Measurements from ENCODE around the gene CLEC7A.
A peak's percentile ranks its signal among the peaks of the same experiment; 100 is the strongest.

Gene CLEC7A

DNA sequence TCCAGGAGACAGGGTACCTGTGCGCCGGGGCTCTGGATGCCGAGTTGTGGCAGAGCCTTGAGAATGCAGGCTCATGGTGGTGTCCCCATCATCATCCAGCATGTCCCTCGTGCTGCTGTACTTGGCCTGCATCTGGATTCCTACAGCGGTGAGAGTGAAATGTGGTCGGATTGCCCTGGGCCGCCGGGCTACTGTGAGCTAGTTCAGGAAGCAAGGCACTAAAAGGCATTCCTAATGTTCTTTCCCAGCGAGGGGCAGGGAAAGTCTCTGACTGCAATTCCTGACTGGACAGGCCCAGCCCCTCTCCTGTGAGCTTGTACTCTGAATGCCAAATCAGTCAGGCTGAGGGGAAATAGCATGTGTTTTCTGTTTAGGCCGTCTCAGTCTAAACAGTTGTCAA lies 31.2 kb downstream of the CLEC7A start, which contains the start of gene CLEC1A:
Gene CLEC1A (minus strand): TSS at position 195 of the 400 bp plus-strand sequence. CDS start 63 bp downstream, at position 132.
- POLR2A ChIA-PET: no interaction called here
- CTCF ChIA-PET: no interaction called here
- TF ChIP-seq FOXK2 (IDR thresholded peaks at IDR 0.05) (no peak), BHLHE40 (IDR thresholded peaks at IDR 0.05; ENCODE audit: borderline replicate concordance) (no peak), NFRKB (IDR thresholded peaks at IDR 0.05) (no peak)
- no peak for DNase-seq (ENCODE audit: extremely low spot score)

GRCh38 chr12:10097521-10097920 lies 32.5 kb downstream of the CLEC7A start:
- POLR2A ChIA-PET: no interaction called here
- CTCF ChIA-PET: interaction anchor here (0.6 kb wide), 2 partner anchors 19 to 37 kb away, joined by 3 read pairs; no protein-coding TSS in a partner anchor
- no peak for DNase-seq (ENCODE audit: extremely low spot score)
- no peak for TF ChIP-seq CTBP1 (IDR thresholded peaks at IDR 0.05; ENCODE audit: borderline replicate concordance)
- no peak for TF ChIP-seq LEF1 (IDR thresholded peaks at IDR 0.05; ENCODE audit: borderline replicate concordance)
- no peak for TF ChIP-seq L3MBTL2 (conservative IDR thresholded peaks at IDR 0.05)
- no peak for TF ChIP-seq TARDBP (IDR thresholded peaks at IDR 0.05)
- no peak for TF ChIP-seq SUZ12 (IDR thresholded peaks at IDR 0.05)
- TF ChIP-seq FOXA1 (IDR thresholded peaks at IDR 0.05): no peak
- no peak for TF ChIP-seq SP1 (IDR thresholded peaks at IDR 0.05)
- no peak for TF ChIP-seq HDGF (IDR thresholded peaks at IDR 0.05; ENCODE audit: borderline replicate concordance)

DNA sequence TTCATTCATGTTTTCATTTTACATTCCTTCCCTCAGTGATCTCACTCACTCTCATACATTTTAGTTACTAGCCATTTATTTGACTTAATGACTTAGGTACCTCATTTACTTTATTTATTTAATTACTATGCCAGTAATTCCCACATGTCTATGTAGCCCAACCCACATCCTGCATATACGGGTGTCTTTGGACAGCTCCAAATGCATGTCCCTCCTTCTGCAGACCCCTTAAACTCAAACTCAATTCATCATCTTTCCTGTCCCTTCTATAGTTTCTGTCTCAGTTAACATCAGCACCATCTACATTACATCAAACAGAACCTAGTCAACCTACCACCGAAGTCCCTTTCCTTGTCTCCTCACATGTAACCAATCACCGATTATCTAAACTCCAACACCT lies 34.0 kb downstream of the CLEC7A start:
- POLR2A ChIA-PET: no interaction called here
- DNase-seq (ENCODE audit: extremely low spot score): no peak
- TF ChIP-seq L3MBTL2 (conservative IDR thresholded peaks at IDR 0.05) (no peak), ZNF384 (IDR thresholded peaks at IDR 0.05) (no peak), CTBP1 (IDR thresholded peaks at IDR 0.05; ENCODE audit: borderline replicate concordance) (no peak), ARNT (IDR thresholded peaks at IDR 0.05) (no peak)
- CTCF ChIA-PET: no interaction called here

GRCh38 chr12:10094646-10095395 lies 35.2 kb downstream of the CLEC7A start:
- CTCF ChIA-PET: interaction anchor here (0.6 kb wide), 1 partner anchor 49 kb away, joined by 3 read pairs; no protein-coding TSS in a partner anchor
- POLR2A ChIA-PET: no interaction called here
- TF ChIP-seq, protein P1, sequence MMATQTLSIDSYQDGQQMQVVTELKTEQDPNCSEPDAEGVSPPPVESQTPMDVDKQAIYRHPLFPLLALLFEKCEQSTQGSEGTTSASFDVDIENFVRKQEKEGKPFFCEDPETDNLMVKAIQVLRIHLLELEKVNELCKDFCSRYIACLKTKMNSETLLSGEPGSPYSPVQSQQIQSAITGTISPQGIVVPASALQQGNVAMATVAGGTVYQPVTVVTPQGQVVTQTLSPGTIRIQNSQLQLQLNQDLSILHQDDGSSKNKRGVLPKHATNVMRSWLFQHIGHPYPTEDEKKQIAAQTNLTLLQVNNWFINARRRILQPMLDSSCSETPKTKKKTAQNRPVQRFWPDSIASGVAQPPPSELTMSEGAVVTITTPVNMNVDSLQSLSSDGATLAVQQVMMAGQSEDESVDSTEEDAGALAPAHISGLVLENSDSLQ (IDR thresholded peaks at IDR 0.05): peak; percentile 22; the same call in 1 of the 2 replicates
- TF ChIP-seq BHLHE40 (IDR thresholded peaks at IDR 0.05; ENCODE audit: borderline replicate concordance) (no peak), L3MBTL2 (conservative IDR thresholded peaks at IDR 0.05) (no peak)
- no peak for DNase-seq (ENCODE audit: extremely low spot score)

DNA sequence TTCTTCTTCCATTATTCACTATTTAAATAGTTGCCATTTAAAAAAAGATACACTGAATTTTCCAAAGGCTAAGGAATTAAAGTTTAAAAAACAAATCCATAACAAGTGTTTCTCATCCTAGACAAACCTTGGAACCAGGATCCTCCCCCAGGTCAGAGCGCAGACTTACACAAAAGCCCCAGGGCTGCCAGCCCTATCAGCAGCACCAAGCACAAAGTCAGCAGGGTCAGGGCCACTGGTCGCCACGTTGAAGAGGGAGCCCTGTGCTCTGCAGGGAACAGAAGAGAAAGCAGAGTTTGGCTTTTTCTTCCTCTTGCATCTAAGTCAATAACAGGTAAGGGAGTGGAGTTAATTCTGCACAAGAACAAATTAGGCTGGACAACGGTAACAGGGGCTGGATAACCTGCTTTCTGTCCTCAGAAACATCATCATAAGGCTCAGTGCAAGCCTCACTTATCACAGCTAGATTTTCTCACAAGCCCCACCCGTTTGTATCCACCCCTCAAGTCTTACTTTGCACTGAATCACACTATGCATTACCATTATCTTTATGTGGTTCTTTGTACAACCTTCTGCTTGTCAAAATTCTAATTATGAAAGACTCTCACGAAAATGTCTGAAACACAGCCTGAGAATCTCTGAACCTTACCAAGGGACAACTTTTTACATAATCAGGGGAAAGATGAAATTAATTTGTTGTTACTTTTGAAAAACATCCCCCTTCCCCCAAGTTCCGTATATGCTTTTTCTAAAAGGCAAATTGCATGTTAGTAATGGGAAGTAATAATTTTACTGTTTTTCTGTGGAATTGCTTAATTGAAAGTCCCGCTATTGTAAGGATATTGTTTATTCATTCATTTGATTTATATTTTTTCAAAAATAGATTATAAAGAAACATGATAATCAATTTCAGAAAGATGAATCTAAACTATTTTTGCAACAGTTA lies 40.8 kb downstream of the CLEC7A start:
- no peak for DNase-seq (ENCODE audit: extremely low spot score)
- no peak for TF ChIP-seq L3MBTL2 (conservative IDR thresholded peaks at IDR 0.05)
- no peak for TF ChIP-seq BHLHE40 (IDR thresholded peaks at IDR 0.05; ENCODE audit: borderline replicate concordance)
- TF ChIP-seq NFRKB (IDR thresholded peaks at IDR 0.05): no peak
- no peak for TF ChIP-seq HDGF (IDR thresholded peaks at IDR 0.05; ENCODE audit: borderline replicate concordance)
- no peak for TF ChIP-seq CTBP1 (IDR thresholded peaks at IDR 0.05; ENCODE audit: borderline replicate concordance)
- no peak for TF ChIP-seq SP1 (IDR thresholded peaks at IDR 0.05)
- no peak for TF ChIP-seq SUZ12 (IDR thresholded peaks at IDR 0.05)
- TF ChIP-seq FOXA1 (IDR thresholded peaks at IDR 0.05): no peak
- no peak for TF ChIP-seq FOXK2 (IDR thresholded peaks at IDR 0.05)
- TF ChIP-seq, protein P1 (IDR thresholded peaks at IDR 0.05): no peak
- TF ChIP-seq TARDBP (IDR thresholded peaks at IDR 0.05): no peak
- no peak for TF ChIP-seq ZNF384 (IDR thresholded peaks at IDR 0.05)
- no peak for TF ChIP-seq ELF4 (IDR thresholded peaks at IDR 0.05)
- no peak for TF ChIP-seq FOXM1 (IDR thresholded peaks at IDR 0.05; ENCODE audit: borderline replicate concordance)
- no peak for TF ChIP-seq ARNT (IDR thresholded peaks at IDR 0.05)
- TF ChIP-seq LEF1 (IDR thresholded peaks at IDR 0.05; ENCODE audit: borderline replicate concordance): no peak
- POLR2A ChIA-PET: no interaction called here
- CTCF ChIA-PET: no interaction called here

GRCh38 chr12:10088031-10088430 lies 42.0 kb downstream of the CLEC7A start:
- no peak for TF ChIP-seq FOXM1 (IDR thresholded peaks at IDR 0.05; ENCODE audit: borderline replicate concordance)
- no peak for TF ChIP-seq NFRKB (IDR thresholded peaks at IDR 0.05)
- no peak for TF ChIP-seq ZNF384 (IDR thresholded peaks at IDR 0.05)
- no peak for TF ChIP-seq CTBP1 (IDR thresholded peaks at IDR 0.05; ENCODE audit: borderline replicate concordance)
- TF ChIP-seq L3MBTL2 (conservative IDR thresholded peaks at IDR 0.05): no peak
- no peak for TF ChIP-seq SP1 (IDR thresholded peaks at IDR 0.05)
- TF ChIP-seq LEF1 (IDR thresholded peaks at IDR 0.05; ENCODE audit: borderline replicate concordance): no peak
- TF ChIP-seq BHLHE40 (IDR thresholded peaks at IDR 0.05; ENCODE audit: borderline replicate concordance): no peak
- POLR2A ChIA-PET: no interaction called here
- CTCF ChIA-PET: no interaction called here
- no peak for DNase-seq (ENCODE audit: extremely low spot score)

GRCh38 chr12:10086387-10086786 lies 43.6 kb downstream of the CLEC7A start:
- CTCF ChIA-PET: no interaction called here
- POLR2A ChIA-PET: no interaction called here

More at GRCh38 chr12:10086387-10086786, 43.6 kb downstream of the CLEC7A start:
- DNase-seq (ENCODE audit: extremely low spot score): no peak
- no peak for TF ChIP-seq LEF1 (IDR thresholded peaks at IDR 0.05; ENCODE audit: borderline replicate concordance)
- no peak for TF ChIP-seq BHLHE40 (IDR thresholded peaks at IDR 0.05; ENCODE audit: borderline replicate concordance)
- no peak for TF ChIP-seq FOXA1 (IDR thresholded peaks at IDR 0.05)
- TF ChIP-seq SP1 (IDR thresholded peaks at IDR 0.05): no peak
- no peak for TF ChIP-seq ARNT (IDR thresholded peaks at IDR 0.05)
- TF ChIP-seq NFRKB (IDR thresholded peaks at IDR 0.05): no peak
